ENCODE results near the gene CNPY1.

Gene CNPY1

GRCh38 chr7:155463114-155463811 is 83.1 kb downstream of the CNPY1 start:
- DNase-seq = no peak

GRCh38 chr7:155462163-155462735 is 84.1 kb downstream of the CNPY1 start:
- no peak for DNase-seq

- no peak for DNase-seq
Observed at GRCh38 chr7:155461631-155462030, 84.7 kb downstream of the CNPY1 start.

- no peak for DNase-seq
Observed at GRCh38 chr7:155460926-155461613, 85.3 kb downstream of the CNPY1 start.

GRCh38 chr7:155459700-155460461 is 86.5 kb downstream of the CNPY1 start:
- DNase-seq = no peak

GRCh38 chr7:155458878-155459699 is 87.3 kb downstream of the CNPY1 start:
- DNase-seq = no peak

GRCh38 chr7:155458111-155458877 is 88.1 kb downstream of the CNPY1 start, which contains the start of gene EN2:
TSS of gene EN2 (plus strand) at chr7:155458129. CDS start at chr7:155458378, 249 bp downstream.
- peak in 1 of 2 experiments; percentile 33 for DNase-seq

GRCh38 chr7:155457544-155458110 is 88.7 kb downstream of the CNPY1 start:
- no peak for DNase-seq

- DNase-seq = peak; percentile 17 to 58
Observed at GRCh38 chr7:155456738-155457543, 89.4 kb downstream of the CNPY1 start.

- DNase-seq = peak in 1 of 2 experiments; percentile 13
Observed at GRCh38 chr7:155455776-155456737, 90.3 kb downstream of the CNPY1 start.

- DNase-seq = no peak
Observed at GRCh38 chr7:155455132-155455693, 91.1 kb downstream of the CNPY1 start.

GRCh38 chr7:155454183-155455112 is 91.9 kb downstream of the CNPY1 start:
- peak in 1 of 2 experiments; percentile 38 for DNase-seq

- no peak for DNase-seq
Observed at GRCh38 chr7:155453296-155454182, 92.8 kb downstream of the CNPY1 start.

GRCh38 chr7:155452505-155453295 is 93.7 kb downstream of the CNPY1 start:
- DNase-seq = no peak

- DNase-seq = no peak
Observed at GRCh38 chr7:155451840-155452239, 94.5 kb downstream of the CNPY1 start.

Measured in NCI-H524 (cell line).